ENCODE data around the gene SLC20A1.

Gene SLC20A1

GRCh38 chr2:112637289-112637660 lies 8.5 kb upstream of the SLC20A1 start:
- Histone ChIP-seq H3K4me2 (ENCODE audit: insufficient read depth, low read length) (no peak overlapping the region), H3K9ac (ENCODE audit: low read depth, low read length) (no peak overlapping the region), H3K27ac (ENCODE audit: low read length) (no peak overlapping the region), H3K4me3 (ENCODE audit: low read depth in 1 of 2, low read length in 2 of 2) (no peak overlapping the region), H3K36me3 (ENCODE audit: insufficient read depth, low read length) (no peaks in the 10 kb centered on the region), H2AFZ (ENCODE audit: low read depth, low read length) (no peak overlapping the region), H3K9me3 (ENCODE audit: insufficient read depth, low read length, severe bottlenecking) (no peaks in the 10 kb centered on the region), H4K20me1 (ENCODE audit: insufficient read depth, low read length) (no peaks in the 10 kb centered on the region), H3K27me3 (ENCODE audit: insufficient read depth, low read length, poor library complexity) (no peaks in the 10 kb centered on the region), H3K79me2 (ENCODE audit: insufficient read depth, low read length) (no peaks in the 10 kb centered on the region), H3K4me1 (ENCODE audit: insufficient read depth, low read length) (peaks cover 9% of the 10 kb centered on the region)
- TF ChIP-seq EZH2 (IDR thresholded peaks at IDR 0.05; ENCODE audit: borderline replicate concordance, low read depth, low read length, severe bottlenecking), result no peak
- TF ChIP-seq, protein P1, sequence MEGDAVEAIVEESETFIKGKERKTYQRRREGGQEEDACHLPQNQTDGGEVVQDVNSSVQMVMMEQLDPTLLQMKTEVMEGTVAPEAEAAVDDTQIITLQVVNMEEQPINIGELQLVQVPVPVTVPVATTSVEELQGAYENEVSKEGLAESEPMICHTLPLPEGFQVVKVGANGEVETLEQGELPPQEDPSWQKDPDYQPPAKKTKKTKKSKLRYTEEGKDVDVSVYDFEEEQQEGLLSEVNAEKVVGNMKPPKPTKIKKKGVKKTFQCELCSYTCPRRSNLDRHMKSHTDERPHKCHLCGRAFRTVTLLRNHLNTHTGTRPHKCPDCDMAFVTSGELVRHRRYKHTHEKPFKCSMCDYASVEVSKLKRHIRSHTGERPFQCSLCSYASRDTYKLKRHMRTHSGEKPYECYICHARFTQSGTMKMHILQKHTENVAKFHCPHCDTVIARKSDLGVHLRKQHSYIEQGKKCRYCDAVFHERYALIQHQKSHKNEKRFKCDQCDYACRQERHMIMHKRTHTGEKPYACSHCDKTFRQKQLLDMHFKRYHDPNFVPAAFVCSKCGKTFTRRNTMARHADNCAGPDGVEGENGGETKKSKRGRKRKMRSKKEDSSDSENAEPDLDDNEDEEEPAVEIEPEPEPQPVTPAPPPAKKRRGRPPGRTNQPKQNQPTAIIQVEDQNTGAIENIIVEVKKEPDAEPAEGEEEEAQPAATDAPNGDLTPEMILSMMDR (IDR thresholded peaks at IDR 0.05; ENCODE audit: borderline replicate concordance, extremely low read depth, low read length, poor library complexity, severe bottlenecking), result no peak
- ATAC-seq (ENCODE audit: insufficient read depth, low read depth) (no peak), DNase-seq (no peak)

DNA sequence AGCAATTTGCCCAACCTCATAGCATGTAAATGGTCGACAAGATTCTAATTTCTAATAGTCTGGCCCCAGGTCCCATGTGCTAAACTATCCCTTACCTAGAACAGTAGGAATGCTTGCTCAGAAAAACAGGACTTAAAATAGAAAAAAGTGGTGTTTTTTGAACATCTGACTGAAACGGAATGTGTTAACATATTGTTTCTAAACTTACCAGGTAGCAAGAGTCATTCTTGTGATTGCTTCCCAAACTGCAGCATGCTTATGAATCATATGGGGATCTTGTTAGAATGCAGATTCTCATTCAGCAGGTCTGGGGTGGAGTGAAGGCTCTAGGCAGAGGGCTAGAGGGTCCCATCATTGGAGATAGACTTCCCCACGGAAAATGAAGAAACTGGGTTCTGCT lies 5.8 kb upstream of the SLC20A1 start:
- H3K4me1 ChIP-seq (ENCODE audit: insufficient read depth, low read length), result peaks cover 9% of the 10 kb centered on the region
- DNase-seq, result no peak
- H3K79me2 ChIP-seq (ENCODE audit: insufficient read depth, low read length), result peaks cover 3% of the 10 kb centered on the region; the same call in 1 of the 2 replicates
- no peaks in the 10 kb centered on the region for H3K27me3 ChIP-seq (ENCODE audit: insufficient read depth, low read length, poor library complexity)
- no peak overlapping the region for H2AFZ ChIP-seq (ENCODE audit: low read depth, low read length)
- H3K27ac ChIP-seq (ENCODE audit: low read length), result no peak overlapping the region
- no peak overlapping the region for H3K4me3 ChIP-seq (ENCODE audit: low read depth in 1 of 2, low read length in 2 of 2)
- H4K20me1 ChIP-seq (ENCODE audit: insufficient read depth, low read length), result no peaks in the 10 kb centered on the region
- ATAC-seq (ENCODE audit: insufficient read depth, low read depth), result no peak
- H3K9ac ChIP-seq (ENCODE audit: low read depth, low read length), result no peak overlapping the region
- H3K36me3 ChIP-seq (ENCODE audit: insufficient read depth, low read length), result no peaks in the 10 kb centered on the region
- TF ChIP-seq, protein P1 (IDR thresholded peaks at IDR 0.05; ENCODE audit: borderline replicate concordance, extremely low read depth, low read length, poor library complexity, severe bottlenecking), result no peak
- no peak for TF ChIP-seq EZH2 (IDR thresholded peaks at IDR 0.05; ENCODE audit: borderline replicate concordance, low read depth, low read length, severe bottlenecking)
- H3K9me3 ChIP-seq (ENCODE audit: insufficient read depth, low read length, severe bottlenecking), result no peaks in the 10 kb centered on the region
- no peak overlapping the region for H3K4me2 ChIP-seq (ENCODE audit: insufficient read depth, low read length)

DNA sequence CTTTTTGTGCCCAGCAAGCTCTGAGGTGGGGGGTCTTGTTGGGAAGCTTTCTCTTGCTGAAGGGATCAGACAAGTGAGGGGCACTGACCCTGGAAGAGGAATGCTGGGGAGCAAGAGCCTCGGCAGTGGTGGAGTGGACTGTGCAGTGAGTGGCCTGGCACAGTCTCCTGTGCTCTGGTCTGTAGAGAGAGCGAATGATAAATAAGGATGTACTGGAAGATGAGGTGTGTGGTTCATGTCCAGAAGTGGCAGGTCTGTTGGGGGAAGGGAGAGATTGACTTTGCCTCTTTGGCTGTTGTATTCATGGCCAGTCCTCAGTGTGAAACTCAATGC lies 5.3 kb upstream of the SLC20A1 start:
- Histone ChIP-seq H3K79me2 (ENCODE audit: insufficient read depth, low read length) (peaks cover 4% of the 10 kb centered on the region; the same call in 1 of the 2 replicates), H3K27me3 (ENCODE audit: insufficient read depth, low read length, poor library complexity) (no peaks in the 10 kb centered on the region), H2AFZ (ENCODE audit: low read depth, low read length) (no peak overlapping the region), H3K4me2 (ENCODE audit: insufficient read depth, low read length) (no peak overlapping the region), H3K36me3 (ENCODE audit: insufficient read depth, low read length) (no peaks in the 10 kb centered on the region), H3K4me1 (ENCODE audit: insufficient read depth, low read length) (peaks cover 11% of the 10 kb centered on the region), H3K9me3 (ENCODE audit: insufficient read depth, low read length, severe bottlenecking) (no peaks in the 10 kb centered on the region), H3K4me3 (ENCODE audit: low read depth in 1 of 2, low read length in 2 of 2) (no peak overlapping the region), H3K9ac (ENCODE audit: low read depth, low read length) (no peak overlapping the region), H3K27ac (ENCODE audit: low read length) (no peak overlapping the region), H4K20me1 (ENCODE audit: insufficient read depth, low read length) (no peaks in the 10 kb centered on the region)
- no peak for ATAC-seq (ENCODE audit: insufficient read depth, low read depth)
- DNase-seq, result no peak
- no peak for TF ChIP-seq EZH2 (IDR thresholded peaks at IDR 0.05; ENCODE audit: borderline replicate concordance, low read depth, low read length, severe bottlenecking)
- TF ChIP-seq, protein P1 (IDR thresholded peaks at IDR 0.05; ENCODE audit: borderline replicate concordance, extremely low read depth, low read length, poor library complexity, severe bottlenecking), result no peak

All from DND-41 (cell line).